Retinal pigment epithelial cell (primary cell): ENCODE data around the gene OR10H3.

Source experiments
- DNase-seq: peaks from one replicate; pipeline ENCODE4 v3.0.0-alpha.2; 2010; ENCODE audit warnings: low read depth
- H3K4me3 ChIP-seq: 2 replicates; pipeline ENCODE4 v1.5.1; 2011; ENCODE audit warnings: mild to moderate bottlenecking, low read length, control low read depth, moderate library complexity
- TF ChIP-seq, protein P1 (sequence below): conservative IDR thresholded peaks from 2 replicates; pipeline ENCODE4 v1.5.1; 2011; ENCODE audit warnings: low read depth, low read length, control low read depth, inconsistent platforms

The OR10H3 gene, protein sequence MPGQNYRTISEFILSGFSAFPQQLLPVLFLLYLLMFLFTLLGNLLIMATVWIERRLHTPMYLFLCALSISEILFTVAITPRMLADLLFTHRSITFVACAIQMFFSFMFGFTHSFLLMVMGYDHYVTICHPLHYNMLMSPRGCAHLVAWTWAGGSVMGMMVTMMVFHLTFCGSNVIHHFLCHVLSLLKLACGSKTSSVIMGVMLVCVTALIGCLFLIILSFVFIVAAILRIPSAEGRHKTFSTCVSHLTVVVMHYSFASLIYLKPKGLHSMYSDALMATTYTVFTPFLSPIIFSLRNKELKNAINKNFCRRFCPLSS

DNA sequence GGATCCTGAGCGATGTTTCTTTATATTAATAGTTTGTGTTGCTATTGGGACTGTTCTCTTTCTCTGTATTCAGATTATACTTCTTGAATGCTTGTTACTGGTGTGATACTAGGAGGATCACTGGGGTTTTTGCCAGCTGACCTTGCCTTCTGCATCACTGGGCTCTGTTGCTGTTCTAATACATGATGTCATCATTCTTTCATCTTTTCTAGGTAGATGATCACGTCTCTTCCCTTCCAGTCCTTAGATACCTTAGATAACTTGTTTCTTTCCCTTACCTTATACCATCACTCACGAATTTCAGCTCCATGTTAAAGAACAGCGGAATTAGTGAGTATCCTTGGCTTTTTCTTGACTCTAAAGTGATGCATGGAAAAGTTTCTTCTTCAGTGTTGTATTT lies at the start of gene OR10H3:
Gene OR10H3 (plus strand): TSS at position 264 of the 400 bp plus-strand sequence. CDS start 3,408 bp downstream, outside the sequence.
- DNase-seq: no peak
- TF ChIP-seq, protein P1, sequence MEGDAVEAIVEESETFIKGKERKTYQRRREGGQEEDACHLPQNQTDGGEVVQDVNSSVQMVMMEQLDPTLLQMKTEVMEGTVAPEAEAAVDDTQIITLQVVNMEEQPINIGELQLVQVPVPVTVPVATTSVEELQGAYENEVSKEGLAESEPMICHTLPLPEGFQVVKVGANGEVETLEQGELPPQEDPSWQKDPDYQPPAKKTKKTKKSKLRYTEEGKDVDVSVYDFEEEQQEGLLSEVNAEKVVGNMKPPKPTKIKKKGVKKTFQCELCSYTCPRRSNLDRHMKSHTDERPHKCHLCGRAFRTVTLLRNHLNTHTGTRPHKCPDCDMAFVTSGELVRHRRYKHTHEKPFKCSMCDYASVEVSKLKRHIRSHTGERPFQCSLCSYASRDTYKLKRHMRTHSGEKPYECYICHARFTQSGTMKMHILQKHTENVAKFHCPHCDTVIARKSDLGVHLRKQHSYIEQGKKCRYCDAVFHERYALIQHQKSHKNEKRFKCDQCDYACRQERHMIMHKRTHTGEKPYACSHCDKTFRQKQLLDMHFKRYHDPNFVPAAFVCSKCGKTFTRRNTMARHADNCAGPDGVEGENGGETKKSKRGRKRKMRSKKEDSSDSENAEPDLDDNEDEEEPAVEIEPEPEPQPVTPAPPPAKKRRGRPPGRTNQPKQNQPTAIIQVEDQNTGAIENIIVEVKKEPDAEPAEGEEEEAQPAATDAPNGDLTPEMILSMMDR: no peak
- H3K4me3 ChIP-seq: no peak within 1 kb of the TSS

DNA sequence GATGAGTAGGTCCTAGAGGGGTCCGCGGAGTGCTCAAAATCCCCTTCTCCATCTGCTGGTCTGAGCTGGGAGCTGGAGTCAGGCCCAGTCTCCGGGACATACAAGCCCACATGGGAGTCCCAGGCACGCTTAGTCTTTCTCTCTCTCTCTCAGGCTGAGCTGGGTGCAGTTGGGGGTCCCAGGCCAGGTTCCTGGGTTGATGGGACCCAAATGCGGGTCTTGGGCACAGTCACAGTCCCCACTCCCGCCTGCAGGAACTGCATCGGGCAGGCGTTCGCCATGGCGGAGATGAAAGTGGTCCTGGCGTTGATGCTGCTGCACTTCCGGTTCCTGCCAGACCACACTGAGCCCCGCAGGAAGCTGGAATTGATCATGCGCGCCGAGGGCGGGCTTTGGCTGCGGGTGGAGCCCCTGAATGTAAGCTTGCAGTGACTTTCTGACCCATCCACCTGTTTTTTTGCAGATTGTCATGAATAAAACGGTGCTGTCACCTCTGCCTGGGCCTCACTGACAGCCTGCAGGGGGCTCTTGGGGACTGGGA lies 41.1 kb upstream of the OR10H3 start:
- no peak overlapping the region for H3K4me3 ChIP-seq
- TF ChIP-seq, protein P1: no peak
- no peak for DNase-seq

DNA sequence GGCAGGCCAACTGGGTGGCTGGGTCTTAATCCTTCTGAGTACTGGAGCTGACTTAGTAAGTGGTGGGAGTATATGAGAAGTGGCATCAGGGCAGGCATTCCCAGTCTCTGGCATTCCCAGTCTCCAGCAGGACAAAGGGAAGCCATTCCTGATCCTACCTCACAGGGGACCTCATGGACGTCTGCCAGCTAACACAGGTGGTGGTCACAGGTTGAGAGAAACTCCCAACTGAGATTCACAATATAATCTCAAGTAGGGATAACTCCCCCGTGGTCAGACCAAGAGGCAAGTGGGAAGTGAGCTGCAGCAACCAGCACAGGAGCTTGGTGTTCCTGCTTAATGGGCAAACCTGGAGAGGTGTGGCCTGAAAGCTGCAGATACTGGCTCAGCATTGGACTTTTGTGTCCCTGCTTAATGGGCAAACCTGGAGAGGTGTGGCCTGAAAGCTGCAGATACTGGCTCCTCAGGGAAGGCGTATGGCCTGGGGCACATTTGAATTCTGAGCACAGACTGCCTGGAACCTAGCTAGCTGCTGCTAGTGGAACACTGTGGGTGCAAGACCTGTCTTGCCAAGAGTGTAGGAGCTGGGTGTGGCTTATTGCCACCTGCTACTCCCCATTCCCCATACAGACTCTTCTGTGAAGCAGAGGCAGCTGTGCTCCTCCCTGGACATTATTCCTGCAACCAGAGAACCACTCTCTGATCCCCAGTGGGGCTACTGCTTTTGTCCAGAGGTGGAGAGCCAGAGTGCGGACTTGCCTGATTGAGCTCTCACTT lies 35.8 kb upstream of the OR10H3 start:
- TF ChIP-seq, protein P1: no peak
- DNase-seq: no peak
- no peak overlapping the region for H3K4me3 ChIP-seq

DNA sequence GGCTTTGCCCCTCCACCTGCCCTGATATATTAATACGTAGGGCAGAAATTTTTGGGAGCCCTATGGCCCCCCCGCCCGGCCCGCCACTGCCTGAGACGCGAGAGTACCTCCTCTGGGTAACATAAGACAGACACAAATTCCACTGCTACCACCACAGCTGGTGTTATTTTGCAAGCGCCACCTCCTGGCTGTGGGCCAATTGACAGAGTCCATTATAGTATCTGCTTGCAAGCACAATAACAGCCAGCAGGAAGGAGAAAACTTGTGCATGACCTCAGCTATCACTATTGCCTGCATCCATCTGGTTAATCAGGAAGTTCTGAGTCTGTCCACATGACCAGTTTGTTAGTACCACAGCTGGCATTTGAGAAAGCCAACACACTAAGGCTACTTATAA lies 35.3 kb upstream of the OR10H3 start:
- no peak for DNase-seq
- TF ChIP-seq, protein P1: no peak
- H3K4me3 ChIP-seq: no peak overlapping the region

DNA sequence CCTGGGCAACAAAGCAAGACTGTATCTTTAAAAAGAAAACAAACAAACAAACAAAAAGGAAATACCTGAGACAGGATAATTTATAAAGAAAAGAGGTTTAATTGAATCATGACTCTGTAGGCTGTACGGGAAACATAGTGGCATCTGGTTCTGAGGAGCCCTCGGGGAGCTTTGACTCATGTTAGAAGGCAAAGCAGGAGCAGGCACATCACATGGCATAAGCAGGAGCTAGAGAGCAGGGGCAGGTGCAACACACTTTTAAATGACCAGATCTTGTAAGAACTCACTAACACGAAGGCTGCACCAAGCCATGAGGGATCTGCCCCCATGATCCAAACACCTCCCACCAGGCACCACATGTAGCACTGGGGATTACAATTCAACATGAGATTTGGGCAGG lies 23.1 kb upstream of the OR10H3 start:
- TF ChIP-seq, protein P1: no peak
- no peak for DNase-seq
- no peak overlapping the region for H3K4me3 ChIP-seq

DNA sequence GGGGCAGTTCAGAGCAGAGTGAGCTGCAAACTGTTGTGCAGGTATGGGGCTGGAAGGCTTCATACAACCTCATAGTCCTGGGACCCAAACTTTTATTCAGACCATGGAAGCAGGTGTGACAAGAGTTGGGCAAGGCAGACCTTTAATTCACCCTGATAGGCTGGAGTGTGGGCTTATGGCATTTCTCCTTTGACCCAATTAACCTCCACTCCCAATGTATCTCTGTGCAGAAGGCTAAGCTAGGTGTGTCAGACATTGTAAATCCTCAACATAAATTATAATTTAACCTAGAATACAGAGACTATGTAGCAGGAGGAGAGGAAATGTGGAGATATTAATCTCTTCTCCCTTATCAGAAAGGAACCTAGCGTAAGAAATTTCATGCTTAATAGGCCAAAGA lies 22.1 kb upstream of the OR10H3 start:
- TF ChIP-seq, protein P1: no peak
- no peak for DNase-seq
- H3K4me3 ChIP-seq: no peak overlapping the region
